ENCODE measurements around the gene TEX2.
"Not testable (repeated sequence)": the region's sequence is repeated elsewhere in the genome, so short reads cannot be mapped to it uniquely, and the experiment has no call there.

TEX2 gene

GRCh38 chr17:64213995-64214811 is 48.9 kb downstream of the TEX2 start:
- DNase-seq (ENCODE audit: low spot score) = no peak

- peak; percentile 46 for DNase-seq (ENCODE audit: low spot score)
Observed at GRCh38 chr17:64212122-64212521, 50.9 kb downstream of the TEX2 start.

GRCh38 chr17:64209983-64210382 is 53.1 kb downstream of the TEX2 start:
- DNase-seq (ENCODE audit: low spot score) = no peak

GRCh38 chr17:64209356-64209941 is 53.6 kb downstream of the TEX2 start:
- DNase-seq (ENCODE audit: low spot score) = no peak

DNA sequence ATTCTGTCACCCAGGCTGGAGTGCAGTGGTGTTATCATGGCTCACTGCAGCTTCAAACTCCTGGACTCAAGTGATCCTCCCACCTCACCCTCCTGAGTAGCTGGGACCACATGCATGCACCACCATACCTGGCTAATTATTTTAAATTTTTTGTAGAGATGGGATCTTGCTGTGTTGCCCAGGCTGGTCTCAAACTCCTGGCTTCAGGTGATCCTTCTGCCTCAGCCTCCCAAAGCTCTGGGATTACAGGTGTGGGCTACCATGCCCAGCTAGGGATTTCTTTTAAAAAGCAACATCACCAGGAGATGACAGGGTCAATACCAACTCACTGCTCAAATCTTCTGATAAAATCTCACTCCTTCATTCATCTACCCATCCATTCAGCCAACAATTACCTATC is 54.4 kb downstream of the TEX2 start:
- not testable (repeated sequence) for DNase-seq (ENCODE audit: low spot score)

GRCh38 chr17:64205804-64206203 is 57.3 kb downstream of the TEX2 start:
- DNase-seq (ENCODE audit: low spot score) = no peak

DNA sequence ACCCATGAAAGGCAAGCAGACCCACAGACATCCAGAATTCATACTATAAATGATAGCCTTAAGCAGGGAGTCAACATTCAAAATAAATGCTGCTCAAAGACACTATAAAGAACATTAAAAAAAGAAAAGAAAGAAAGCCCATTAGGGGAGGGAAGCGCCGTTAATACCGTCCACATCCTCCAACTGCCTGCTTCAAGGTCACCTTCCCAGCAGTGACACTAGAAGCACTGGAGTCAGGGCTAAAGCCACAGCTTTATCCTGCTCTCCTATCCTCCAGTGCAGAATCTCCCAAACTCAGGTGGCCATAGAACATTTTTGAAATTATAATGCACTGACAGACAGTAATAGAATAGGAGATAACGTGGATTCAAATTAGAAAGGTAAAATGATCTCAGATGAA is 59.4 kb downstream of the TEX2 start:
- no peak for DNase-seq (ENCODE audit: low spot score)

DNA sequence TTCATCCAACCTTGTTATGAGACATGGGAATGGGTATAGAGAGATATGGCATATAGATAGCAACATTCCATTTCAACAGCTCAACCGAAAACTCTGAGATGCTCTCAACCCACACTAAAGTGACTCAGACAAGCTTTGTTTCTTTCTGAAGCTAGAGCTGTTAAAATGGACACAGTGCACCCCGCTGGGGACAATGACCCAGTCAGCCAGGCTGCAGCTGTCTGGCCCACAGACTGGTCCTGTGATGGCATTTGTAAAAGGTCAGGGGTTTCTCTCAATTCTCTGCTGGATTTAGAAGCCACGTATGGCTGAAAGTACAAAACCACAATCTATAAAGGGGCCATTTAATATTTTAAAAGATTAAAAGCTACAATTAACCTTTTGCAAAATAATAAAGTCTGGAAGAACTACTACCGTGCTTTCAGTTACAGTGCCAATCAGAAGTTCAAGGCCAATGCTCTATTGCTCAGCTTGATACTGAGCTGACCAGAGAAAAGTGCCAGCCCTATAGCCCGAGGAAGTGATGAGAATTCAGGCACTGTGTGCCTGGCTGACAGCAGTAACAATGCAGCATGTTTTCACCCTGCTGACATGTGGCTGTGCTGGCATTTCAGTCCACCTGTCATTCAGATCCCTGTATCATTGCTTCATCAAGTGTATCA is 60.2 kb downstream of the TEX2 start:
- DNase-seq (ENCODE audit: low spot score) = peak; percentile 76

DNA sequence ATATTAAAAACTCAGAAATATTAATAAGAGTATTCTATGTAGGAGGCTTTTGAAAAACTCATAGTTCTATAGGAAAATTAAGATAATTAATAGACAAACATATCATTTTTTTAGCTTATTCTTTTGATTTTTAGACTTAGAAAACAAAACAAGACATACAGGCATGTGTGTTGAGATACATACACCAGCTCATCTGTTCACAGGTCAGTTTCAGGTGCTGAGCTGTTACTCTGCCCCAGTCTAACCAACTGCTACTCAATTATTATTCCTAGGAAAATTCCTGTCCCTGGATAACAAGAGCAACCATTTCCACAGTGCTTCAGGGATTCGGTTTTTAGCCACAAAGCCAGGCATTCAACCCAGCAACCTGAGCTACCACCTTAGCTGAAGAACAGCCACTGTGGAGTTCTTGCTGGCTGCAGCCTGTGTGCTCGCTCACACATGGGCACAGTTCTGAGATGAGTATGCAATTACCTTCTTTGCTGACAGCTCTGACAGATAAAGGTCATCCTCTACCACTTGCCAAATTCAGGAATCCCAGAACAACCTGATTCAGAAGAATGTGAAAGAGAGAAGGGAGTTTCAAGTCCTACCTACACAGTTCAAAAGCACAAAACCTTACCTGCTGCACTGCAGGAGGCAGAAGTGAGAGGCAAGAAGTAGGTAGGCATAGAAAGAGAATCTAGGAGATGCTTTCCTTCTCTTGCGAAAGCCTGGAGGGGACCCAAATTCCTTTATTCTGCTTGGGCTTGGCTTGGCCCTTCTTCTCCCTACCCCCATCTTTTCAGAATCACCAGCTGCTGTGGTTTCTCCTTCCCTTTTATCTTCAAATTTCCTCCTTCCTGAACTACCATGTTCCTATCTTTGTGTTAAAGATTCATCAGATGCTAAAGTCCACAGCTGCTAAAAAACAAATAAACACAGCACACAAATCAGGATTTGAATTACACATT is 62.7 kb downstream of the TEX2 start:
- peak; percentile 73 for DNase-seq (ENCODE audit: low spot score)

DNA sequence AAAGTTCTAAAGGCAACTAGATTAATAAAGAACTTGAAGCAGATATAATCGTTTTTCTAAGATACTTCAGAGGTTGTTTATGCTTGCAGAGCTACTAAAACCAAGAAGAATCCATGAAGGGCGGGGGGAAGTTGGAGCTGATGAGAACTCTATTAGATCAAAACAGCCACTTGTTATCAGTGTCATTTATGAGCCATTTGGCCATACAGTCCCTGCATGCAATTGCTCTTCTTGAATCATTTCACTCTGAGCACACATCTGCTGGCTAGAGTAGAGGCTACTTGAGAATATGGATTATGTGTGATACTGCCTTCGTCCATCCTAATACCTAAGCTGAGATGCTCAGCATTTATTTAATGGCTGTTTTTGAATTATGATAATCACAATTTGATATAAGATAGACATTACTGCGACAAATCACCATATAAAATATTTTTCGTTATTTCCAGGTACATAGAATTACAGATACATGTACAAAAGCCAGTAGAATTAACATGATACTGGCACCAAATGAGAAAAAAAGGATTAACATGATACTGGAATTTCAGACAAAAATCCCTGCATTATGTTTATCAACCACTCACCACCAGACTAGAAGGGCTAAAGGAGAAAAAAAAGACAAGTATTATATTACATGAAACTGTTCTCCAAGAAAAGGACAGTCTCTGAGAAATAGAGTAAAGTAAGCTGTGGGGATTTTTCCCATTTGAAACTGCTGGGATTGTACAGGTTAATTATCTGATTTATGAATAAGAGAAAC is 64.5 kb downstream of the TEX2 start:
- DNase-seq (ENCODE audit: low spot score) = no peak

DNA sequence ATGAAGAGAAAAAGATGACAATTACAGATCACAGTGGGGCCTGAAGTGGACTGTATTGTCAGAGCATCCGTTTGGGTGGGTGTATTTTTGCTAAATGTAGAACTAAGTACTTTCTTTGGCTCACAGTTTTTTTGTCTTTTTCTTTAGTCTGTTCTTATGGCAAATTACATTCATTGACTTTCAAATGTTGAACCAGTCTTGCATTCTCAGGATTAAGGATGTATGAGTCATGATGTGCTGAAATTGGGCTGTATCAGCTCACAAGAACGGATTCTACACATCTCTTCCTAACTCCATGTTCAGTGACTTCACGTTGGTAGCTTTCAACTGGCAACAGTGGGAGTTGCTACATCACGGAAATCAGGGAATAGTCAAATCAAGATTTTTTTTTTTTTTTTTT is 66.5 kb downstream of the TEX2 start:
- peak; percentile 62 for DNase-seq (ENCODE audit: low spot score)

DNA sequence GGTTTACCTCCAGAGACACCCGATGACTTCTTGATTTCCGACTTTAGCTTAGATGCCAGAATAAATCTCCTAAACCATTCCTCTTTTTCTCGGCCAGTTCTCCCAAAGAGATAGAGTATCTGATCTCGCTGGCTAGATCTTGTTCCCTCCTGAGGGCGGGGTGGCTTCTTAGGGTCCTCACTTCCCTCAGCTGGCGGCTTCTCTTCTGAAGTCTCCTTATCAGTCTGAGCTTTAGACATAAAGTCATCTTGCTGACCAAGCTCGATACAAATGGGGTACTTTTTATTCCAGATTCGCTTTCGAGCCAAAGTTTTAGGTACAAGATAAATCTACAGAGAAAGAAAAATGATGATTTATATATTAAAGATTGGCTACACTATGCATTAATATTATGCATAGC is 69.5 kb downstream of the TEX2 start:
- no peak for DNase-seq (ENCODE audit: low spot score)

GRCh38 chr17:64192589-64192988 is 70.5 kb downstream of the TEX2 start:
- DNase-seq (ENCODE audit: low spot score) = no peak

DNA sequence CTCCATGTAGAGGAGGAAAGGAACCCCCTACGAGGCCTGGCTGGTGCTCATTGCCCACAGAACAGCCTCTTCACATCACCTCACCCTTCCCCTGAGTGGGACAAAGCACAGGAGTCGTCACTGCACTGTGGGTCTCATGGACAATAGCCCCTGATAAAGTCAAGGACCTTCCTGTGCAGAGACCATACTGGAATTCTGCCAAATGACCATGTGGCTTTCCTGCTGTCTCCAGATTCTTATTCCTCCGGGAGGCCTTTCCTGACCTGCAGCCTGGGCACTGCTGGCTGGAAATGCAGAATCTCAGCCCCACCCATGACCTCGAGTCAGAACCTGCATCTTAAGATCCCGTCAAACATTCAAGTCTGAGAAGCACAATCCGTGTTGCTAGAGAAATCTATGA is 72.6 kb downstream of the TEX2 start:
- no peak for DNase-seq (ENCODE audit: low spot score)

GRCh38 chr17:64188088-64188487 is 75.0 kb downstream of the TEX2 start:
- DNase-seq (ENCODE audit: low spot score) = no peak

DNA sequence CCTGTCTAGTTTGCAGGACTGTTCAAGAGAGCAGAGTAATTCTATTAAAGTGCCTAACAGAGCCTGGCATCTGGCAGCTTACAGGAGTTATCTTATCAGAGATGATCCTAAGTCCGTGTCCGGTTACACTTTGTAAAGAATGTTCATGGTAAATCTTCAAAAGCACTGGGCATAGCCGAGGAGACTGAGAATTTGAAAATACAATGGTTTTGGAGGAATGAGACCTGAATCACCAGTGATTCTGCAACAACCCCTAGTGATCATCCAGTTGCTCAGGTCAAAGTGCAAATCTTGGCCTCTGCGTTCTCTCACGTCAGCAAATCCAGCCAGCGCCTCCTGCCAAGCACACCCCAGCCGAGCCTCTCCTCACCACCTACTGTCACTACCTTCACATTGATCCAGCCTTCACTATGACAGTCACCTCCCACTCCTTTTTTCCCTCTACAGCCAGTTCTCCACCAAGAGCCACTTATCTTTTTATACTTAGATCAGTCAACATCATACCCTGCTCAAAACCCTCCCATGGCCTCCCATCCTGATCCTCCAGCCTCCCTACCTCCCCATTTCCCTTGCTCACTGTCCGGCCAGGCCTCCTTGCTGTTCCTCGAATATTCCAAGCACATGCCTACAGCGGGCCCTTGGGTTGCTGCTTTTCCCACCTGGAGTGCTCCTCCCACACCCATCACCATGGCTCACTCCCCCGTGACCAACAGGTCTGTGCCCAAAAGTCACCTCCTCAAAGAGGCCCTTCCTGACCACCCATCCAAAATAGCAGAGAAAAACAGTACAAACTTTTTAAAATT is 75.8 kb downstream of the TEX2 start:
- DNase-seq (ENCODE audit: low spot score) = no peak

DNA sequence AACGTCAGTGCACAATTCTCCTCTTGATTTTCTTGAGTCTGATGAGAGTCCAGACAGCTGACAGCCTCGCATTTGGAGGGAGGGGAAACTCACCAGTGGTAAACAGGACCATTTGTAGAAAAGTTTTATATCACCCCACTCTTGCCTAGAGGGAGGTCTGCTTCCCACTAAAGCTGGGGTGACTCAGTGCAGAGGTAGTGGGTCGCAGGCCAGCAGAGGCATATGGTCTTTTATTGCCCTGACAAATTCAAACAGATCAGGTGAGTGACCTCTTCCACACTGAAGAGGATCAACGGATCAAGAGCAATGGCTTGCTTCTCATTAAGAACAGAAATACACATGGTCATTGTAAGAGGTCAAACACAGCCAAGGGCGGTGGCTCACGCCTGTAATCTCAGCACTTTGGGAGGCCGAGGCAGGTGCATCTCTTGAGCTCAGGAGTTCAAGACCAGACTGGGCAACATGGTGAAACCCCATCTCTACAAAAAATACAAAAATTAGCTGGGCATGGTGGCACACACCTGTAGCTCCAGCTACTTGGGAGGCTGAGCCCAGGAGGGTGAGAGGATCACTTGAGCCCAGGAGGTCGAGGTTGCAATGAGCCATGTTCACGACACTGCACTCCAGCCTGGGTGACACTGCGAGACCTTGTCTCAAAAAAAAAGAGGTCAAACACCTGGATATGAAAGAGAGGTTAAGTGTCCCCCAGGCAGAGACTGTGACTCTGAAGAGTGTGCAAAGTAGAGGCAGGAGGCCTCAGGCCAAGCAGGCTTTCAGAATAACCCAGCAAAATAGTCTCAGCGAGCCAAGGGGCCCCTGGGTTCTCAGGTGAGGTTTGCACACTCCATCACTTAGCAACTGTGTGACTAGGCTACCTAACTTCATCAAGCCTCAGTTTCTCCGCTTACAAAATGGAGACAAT is 76.6 kb downstream of the TEX2 start:
- DNase-seq (ENCODE audit: low spot score) = no peak

GRCh38 chr17:64185557-64185956 is 77.5 kb downstream of the TEX2 start:
- DNase-seq (ENCODE audit: low spot score) = not testable (repeated sequence)

DNA sequence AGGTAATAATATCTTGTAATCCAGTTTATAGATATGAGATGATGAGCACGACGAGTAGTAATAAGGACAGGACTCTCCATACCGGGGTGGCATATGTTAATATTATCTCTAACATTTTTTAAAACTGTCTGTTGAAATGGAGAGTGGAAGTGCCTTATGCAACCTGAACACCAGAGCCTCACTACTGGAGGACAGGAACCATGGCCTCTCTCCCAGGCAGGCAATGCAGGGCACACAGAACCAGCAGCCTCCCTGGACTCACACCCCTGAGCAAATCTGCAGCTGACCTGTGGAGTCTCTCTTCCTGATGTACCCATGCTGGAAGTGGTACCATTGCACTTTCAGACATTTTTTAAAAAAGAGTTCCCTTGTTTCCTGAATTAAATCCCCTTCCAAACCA is 78.0 kb downstream of the TEX2 start:
- DNase-seq (ENCODE audit: low spot score) = no peak
